HEK293T (cell line): ENCODE measurements around the gene MAP4K4.

Source experiments
- BHLHE40 ChIP-seq: fragments of 450-650 bp; IDR thresholded peaks from 2 replicates; pipeline ENCODE4 v1.6.1; 2016; ENCODE audit warnings: mild to moderate bottlenecking, moderate library complexity, borderline replicate concordance
- ELF4 ChIP-seq: fragments of 450-650 bp; IDR thresholded peaks from 2 replicates; pipeline ENCODE4 v1.6.1; 2017; ENCODE audit warnings: antibody characterized with exemption
- FOXK2 ChIP-seq: fragments of 450-650 bp; IDR thresholded peaks from 2 replicates; pipeline ENCODE4 v1.6.1; 2016; ENCODE audit warnings: mild to moderate bottlenecking
- FOXM1 ChIP-seq: fragments of 450-650 bp; IDR thresholded peaks from 2 replicates; pipeline ENCODE4 v1.6.1; 2017; ENCODE audit warnings: mild to moderate bottlenecking, borderline replicate concordance
- HDGF ChIP-seq: fragments of 450-650 bp; IDR thresholded peaks from 2 replicates; pipeline ENCODE4 v1.6.1; 2017; ENCODE audit warnings: antibody characterized with exemption, borderline replicate concordance
- L3MBTL2 ChIP-seq: fragments of 450-650 bp; conservative IDR thresholded peaks from 2 replicates; pipeline ENCODE4 v1.6.1; 2016; ENCODE audit warnings: mild to moderate bottlenecking
- LEF1 ChIP-seq: fragments of 450-650 bp; IDR thresholded peaks from 2 replicates; pipeline ENCODE4 v1.6.1; 2017; ENCODE audit warnings: mild to moderate bottlenecking, borderline replicate concordance
- SP1 ChIP-seq: fragments of 450-650 bp; IDR thresholded peaks from 2 replicates; pipeline ENCODE4 v1.6.1; 2017
- SUZ12 ChIP-seq: fragments of 450-650 bp; IDR thresholded peaks from 2 replicates; pipeline ENCODE4 v1.6.1; 2016; ENCODE audit warnings: mild to moderate bottlenecking
- TARDBP ChIP-seq: fragments of 450-650 bp; IDR thresholded peaks from 2 replicates; pipeline ENCODE4 v1.6.1; 2016
- ZNF384 ChIP-seq: fragments of 450-650 bp; IDR thresholded peaks from 2 replicates; pipeline ENCODE4 v1.6.1; 2016

DNA sequence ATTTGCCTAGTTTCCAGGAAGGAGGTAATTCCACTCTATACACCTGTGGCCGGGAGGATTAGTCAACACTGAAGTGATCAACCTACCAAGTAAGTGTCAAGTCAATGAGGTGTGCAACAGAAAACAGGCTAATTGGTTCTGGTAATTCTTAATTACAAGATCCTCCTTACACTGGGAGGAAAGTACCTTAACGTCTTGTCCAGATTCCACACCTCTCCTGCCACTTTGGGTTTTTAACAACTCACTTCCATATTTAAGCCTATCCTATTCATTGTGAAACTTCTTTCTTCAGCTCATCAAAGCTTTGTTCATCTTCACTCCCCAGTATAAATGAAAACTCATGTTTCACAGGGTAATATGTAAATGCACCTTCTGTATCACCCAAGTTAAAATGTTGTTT, 22.0 kb upstream of the MAP4K4 start:
- TF ChIP-seq FOXM1 (no peak), BHLHE40 (no peak), HDGF (no peak), LEF1 (no peak), L3MBTL2 (no peak), TARDBP (no peak), ELF4 (no peak), SP1 (no peak), SUZ12 (no peak), ZNF384 (no peak), FOXK2 (no peak)
